HG03039 (cell line): ENCODE measurements around the gene LSM2.
"Not testable (repeated sequence)": the region's sequence is repeated elsewhere in the genome, so short reads cannot be mapped to it uniquely, and the experiment has no call there.

Experiments
- ATAC-seq: cut with Tn5 transposase; IDR thresholded peaks from one replicate; pipeline ENCODE4 v1.9.1; 2021; ENCODE audit warnings: mild to moderate bottlenecking, moderate library complexity; ENCODE audit not compliant: unreplicated experiment

Gene LSM2

GRCh38 chr6:31799781-31800180 is 7.0 kb downstream of the LSM2 start:
- no peak for ATAC-seq

GRCh38 chr6:31797588-31797987 is 9.2 kb downstream of the LSM2 start:
- ATAC-seq = no peak

- no peak for ATAC-seq
Measured at GRCh38 chr6:31796993-31797385, 9.8 kb downstream of the LSM2 start.

GRCh38 chr6:31795616-31796298 is 11.0 kb downstream of the LSM2 start, which contains the start of gene VARS1:
Gene VARS1 (minus strand): TSS chr6:31795752. CDS start chr6:31795217, 535 bp downstream.
- peak; percentile 68 for ATAC-seq

- peak; percentile 6 for ATAC-seq
Measured at GRCh38 chr6:31794866-31795615, 11.7 kb downstream of the LSM2 start.

GRCh38 chr6:31794294-31794865 is 12.4 kb downstream of the LSM2 start:
- no peak for ATAC-seq

GRCh38 chr6:31793927-31794245 is 12.9 kb downstream of the LSM2 start:
- not testable (repeated sequence) for ATAC-seq

GRCh38 chr6:31792761-31793171 is 14.0 kb downstream of the LSM2 start:
- no peak for ATAC-seq

- no peak for ATAC-seq
Measured at GRCh38 chr6:31792090-31792374, 14.7 kb downstream of the LSM2 start.

- ATAC-seq = no peak
Measured at GRCh38 chr6:31791324-31792089, 15.3 kb downstream of the LSM2 start.

GRCh38 chr6:31785475-31785874 is 21.3 kb downstream of the LSM2 start:
- ATAC-seq = no peak

- no peak for ATAC-seq
Measured at GRCh38 chr6:31784098-31784925, 22.5 kb downstream of the LSM2 start.

- no peak for ATAC-seq
Measured at GRCh38 chr6:31782126-31782855, 24.5 kb downstream of the LSM2 start.

- ATAC-seq = no peak
Measured at GRCh38 chr6:31781244-31782125, 25.3 kb downstream of the LSM2 start.

GRCh38 chr6:31780507-31781243 is 26.1 kb downstream of the LSM2 start:
- no peak for ATAC-seq

GRCh38 chr6:31779908-31780307 is 26.9 kb downstream of the LSM2 start:
- ATAC-seq = no peak

- ATAC-seq = no peak
Measured at GRCh38 chr6:31778999-31779885, 27.5 kb downstream of the LSM2 start.
